Pancreas (tissue), 10 donors: ENCODE data around the gene PSIP1. TPM values are rescaled to one million over a fixed set of nuclear protein-coding genes. Genes with fewer than 3 reads are reported as not detected.
"Not testable (repeated sequence)": the region's sequence is repeated elsewhere in the genome, so short reads cannot be mapped to it uniquely, and the experiment has no call there.

Experiments used
- ATAC-seq, 4 donors: fragments of 200-7000 bp; cut with Tn5 transposase; one replicate each; pipeline versions ENCODE4 v1.8.0 to v1.9.1; 2020; ENCODE audit warnings: mild to moderate bottlenecking in 4 of 4, moderate library complexity in 4 of 4
- DNase-seq, 6 donors: peaks; one replicate each; pipeline ENCODE4 v3.0.0-alpha.2; 2020
- FAIRE-seq: peaks from 2 replicates; lab custom pipeline; 2012; peaks lifted over from hg19 to GRCh38; lab: Jason Lieb, UNC
- H3K27ac ChIP-seq, 4 donors: fragments of 200-600 bp; sonication (generic); 1 replicate in 3 of 4; 2 replicates in 1 of 4; pipeline versions ENCODE4 v1.5.0 to v1.8.0; 2020
- H3K27me3 ChIP-seq, 4 donors: fragments of 200-600 bp; one replicate each; pipeline ENCODE4 v1.8.0; 2021
- H3K36me3 ChIP-seq, 3 donors: fragments of 200-600 bp; sonication (generic) in 1 of 3; one replicate each; pipeline versions ENCODE4 v1.5.0 to v1.8.0; 2020 to 2021
- H3K4me1 ChIP-seq, 3 donors: fragments of 200-600 bp; one replicate each; pipeline ENCODE4 v1.8.0; 2021
- H3K4me3 ChIP-seq, 4 donors: fragments of 200-600 bp; sonication (generic) in 2 of 4; one replicate each; pipeline versions ENCODE4 v1.5.0 to v1.8.0; 2020 to 2021
- H3K9me3 ChIP-seq, 4 donors: fragments of 200-600 bp; one replicate each; pipeline ENCODE4 v1.8.0; 2021
- CTCF ChIP-seq, 4 donors: fragments of 200-600 bp; sonication (generic) in 3 of 4; IDR thresholded peaks; one replicate each; pipeline versions ENCODE4 v1.5.0 to v1.8.0; 2021; ENCODE audit warnings: antibody characterized with exemption in 4 of 4
- WGBS, 2 donors: extraction: QIAGEN DNeasy Blood & Tissue Kit; methylation state at CpG; one replicate each; pipeline ENCODE4 v1.1.7; 2013; 5-methylcytosine and 5-hydroxymethylcytosine counted together
- intact Hi-C, 3 donors: fragments of 100-400 bp; cut with DNase I; formaldehyde crosslinking; loops; one replicate each; pipeline versions ENCODE4 v1.11.1 to v1.14.2; 2022
- polyA plus RNA-seq, 2 donors: library from polyadenylated mRNA; stranded (reverse); fragments of 200-250 nt; gene quantifications; one replicate each; pipeline ENCODE4 v1.2.3, GENCODE V29; 2013
- total RNA-seq, 6 donors: library from RNA; stranded (reverse); fragmentation: NEBNext Ultra II Directional in 4 of 6; extraction: Animal tissue kit (Norgen Biotek cat#: 25700) in 4 of 6; gene quantifications; one replicate each; pipeline versions ENCODE4 v1.2.1 to v1.2.4, GENCODE V29; 2021 to 2023
- donor health status: healthy with polysubstance abuse.
- donor health status: DM: no; HTN: no; CAD: no; lungs with moderate emphysema.
- donor health status: DM: no; HTN: no; CAD: no.
- donor health status: control.
- donor health status: control.
- donor health status: Bipolar disorder and iron deficiency.
- donor health status: DM: yes; HTN: yes; CAD: no.
- donor health status: DM: no; HTN: no; CAD: no.
- donor health status: DM: no; HTN: no; CAD: no.
- donor health status: DM: yes; HTN: yes; CAD: no.

PSIP1 gene
- total and polyA plus RNA-seq, 8 donors: 9.0 to 18.9 (median 11.2) TPM

GRCh38 chr9:15543047-15543813 is 32.5 kb upstream of the PSIP1 start:
- intact Hi-C loops: no loop called here
- FAIRE-seq (no peak), ATAC-seq (no peak), DNase-seq (no peak)
- H3K9me3 ChIP-seq: no peaks in the 10 kb centered on the region
- TF ChIP-seq CTCF (IDR thresholded peaks at IDR 0.05): no peak
- H3K4me1 ChIP-seq: no peaks in the 10 kb centered on the region
- H3K27me3 ChIP-seq: no peaks in the 10 kb centered on the region
- H3K27ac ChIP-seq: no peak overlapping the region
- 86 to 91% methylated on average over 4 of the region's 4 CpGs for WGBS, 2 donors
- H3K36me3 ChIP-seq: no peaks in the 10 kb centered on the region
- no peak overlapping the region for H3K4me3 ChIP-seq

GRCh38 chr9:15542624-15543023 is 31.9 kb upstream of the PSIP1 start:
- ATAC-seq (no peak), DNase-seq (no peak), FAIRE-seq (no peak)
- intact Hi-C loops: no loop called here
- Histone ChIP-seq H3K4me1 (no peaks in the 10 kb centered on the region), H3K9me3 (no peaks in the 10 kb centered on the region), H3K27me3 (no peaks in the 10 kb centered on the region), H3K27ac (no peak overlapping the region), H3K4me3 (no peak overlapping the region), H3K36me3 (no peaks in the 10 kb centered on the region)
- no peak for TF ChIP-seq CTCF (IDR thresholded peaks at IDR 0.05)
- WGBS, 2 donors: 90 to 94% methylated on average over 2 of the region's 2 CpGs

- no peak for TF ChIP-seq CTCF (IDR thresholded peaks at IDR 0.05)
- 48% methylated on average over 2 of the region's 2 CpGs for WGBS, 2 donors
- no peaks in the 10 kb centered on the region for H3K27me3 ChIP-seq
- no peaks in the 10 kb centered on the region for H3K36me3 ChIP-seq
- DNase-seq (no peak), ATAC-seq (no peak), FAIRE-seq (no peak)
- intact Hi-C loops: no loop called here
- H3K9me3 ChIP-seq: no peaks in the 10 kb centered on the region
- no peak overlapping the region for H3K27ac ChIP-seq
- no peaks in the 10 kb centered on the region for H3K4me1 ChIP-seq
- H3K4me3 ChIP-seq: no peak overlapping the region
Measured at GRCh38 chr9:15541872-15542271, 31.1 kb upstream of the PSIP1 start.

- no peak for TF ChIP-seq CTCF (IDR thresholded peaks at IDR 0.05)
- DNase-seq (no peak), ATAC-seq (no peak), FAIRE-seq (no peak)
- Histone ChIP-seq H3K4me1 (no peaks in the 10 kb centered on the region), H3K36me3 (no peaks in the 10 kb centered on the region), H3K9me3 (no peaks in the 10 kb centered on the region), H3K27me3 (no peaks in the 10 kb centered on the region), H3K27ac (no peak overlapping the region), H3K4me3 (no peak overlapping the region)
- WGBS, 2 donors: 47 to 58% methylated on average over 1 of the region's 1 CpG
- intact Hi-C loops: no loop called here
Measured at GRCh38 chr9:15531380-15531779, 20.6 kb upstream of the PSIP1 start.

GRCh38 chr9:15529566-15530324 is 19.0 kb upstream of the PSIP1 start:
- Histone ChIP-seq H3K27me3 (no peaks in the 10 kb centered on the region), H3K4me1 (no peaks in the 10 kb centered on the region), H3K4me3 (no peak overlapping the region), H3K27ac (no peak overlapping the region), H3K9me3 (no peaks in the 10 kb centered on the region), H3K36me3 (no peaks in the 10 kb centered on the region)
- TF ChIP-seq CTCF (IDR thresholded peaks at IDR 0.05): no peak
- 64 to 72% methylated on average over 4 of the region's 4 CpGs for WGBS, 2 donors
- ATAC-seq (no peak), DNase-seq (no peak), FAIRE-seq (no peak)
- intact Hi-C loops: no loop called here

- H3K27ac ChIP-seq, DNase-seq, H3K36me3 ChIP-seq, FAIRE-seq, H3K4me3 ChIP-seq, ATAC-seq, intact Hi-C loops, H3K4me1 ChIP-seq, H3K9me3 ChIP-seq, H3K27me3 ChIP-seq: not testable (repeated sequence)
- WGBS, 2 donors: 87 to 90% methylated on average over 5 of the region's 5 CpGs
Measured at GRCh38 chr9:15527035-15527434, 16.3 kb upstream of the PSIP1 start.
